K562 (cell line): ENCODE results near the gene DACT1. TPM values are rescaled to one million over a fixed set of nuclear protein-coding genes. Genes with fewer than 3 reads are reported as not detected.

Source experiments
- ATAC-seq: fragments of 200-7000 bp; cut with Tn5 transposase; 3 replicates; pipeline ENCODE4 v1.9.1; 2020; ENCODE audit warnings: moderate library complexity
- BruUV-seq: library from RNA; stranded (reverse); fragments of 400-500 nt; replicated peaks from 2 replicates; lab custom pipeline; 2021; lab: Mats Ljungman, UMichigan
- CTCF ChIA-PET: fragments of 300-600 bp; formaldehyde crosslinking; extraction: SDS; loops from one replicate; lab custom pipeline; 2021; ENCODE audit warnings: low intra/inter-chr PET ratio; lab: Yijun Ruan, JAX
- POLR2A ChIA-PET: fragments of 300-600, 350-650 bp; sonication (Branson Sonifier 250); formaldehyde crosslinking; extraction: SDS; loops from one replicate; lab custom pipeline; 2021; ENCODE audit warnings: antibody characterized with exemption, inconsistent platforms; lab: Yijun Ruan, JAX
- DNase-seq, 4 experiments: peaks; one replicate each; pipeline versions ENCODE4 v3.0.0 to v3.0.0-alpha.2; 2011 to 2018; ENCODE audit warnings: low spot score in 3 of 4, mixed read lengths in 3 of 4; ENCODE audit errors: extremely low read depth in 1 of 4
- FAIRE-seq: peaks from 2 replicates; lab custom pipeline; 2011; peaks lifted over from hg19 to GRCh38; lab: Jason Lieb, UNC
- H2AFZ ChIP-seq: 2 replicates; pipeline ENCODE4 v1.6.0; 2011; ENCODE audit warnings: low read depth, low read length, control low read depth, inconsistent platforms
- H3K27ac ChIP-seq: fragments of 200-600 bp; 3 replicates; pipeline ENCODE4 v1.8.0; 2011; ENCODE audit warnings: low read depth, mild to moderate bottlenecking, control low read depth, inconsistent platforms, low read length, moderate library complexity, mixed read lengths; ENCODE audit errors: extremely low read depth
- H3K27me3 ChIP-seq, 2 experiments: fragments of 300-600 bp in 1 of 2; 2 replicates in 1 of 2; 3 replicates in 1 of 2; pipeline versions ENCODE4 v1.6.0 to v1.8.0; 2011; ENCODE audit warnings: inconsistent platforms in 2 of 2, low read length in 2 of 2, mild to moderate bottlenecking in 1 of 2, mixed read lengths in 1 of 2, moderate library complexity in 1 of 2; ENCODE audit not compliant: control insufficient read depth in 2 of 2, insufficient read depth in 2 of 2
- H3K36me3 ChIP-seq: fragments of 300-600 bp; 3 replicates; pipeline ENCODE4 v1.8.0; 2011; ENCODE audit warnings: mild to moderate bottlenecking, low read length, inconsistent platforms; ENCODE audit not compliant: control insufficient read depth, insufficient read depth
- H3K4me1 ChIP-seq, 2 experiments: fragments of 200-600 bp in 1 of 2; replicated peaks in 1 of 2; 2 replicates in 1 of 2; 3 replicates in 1 of 2; pipeline versions ENCODE4 v1.5.1 to v1.8.0; 2011; ENCODE audit warnings: inconsistent platforms in 2 of 2, low read length in 2 of 2, mild to moderate bottlenecking in 1 of 2, mixed read lengths in 1 of 2, moderate library complexity in 1 of 2; ENCODE audit not compliant: control insufficient read depth in 2 of 2, insufficient read depth in 2 of 2
- H3K4me2 ChIP-seq: 2 replicates; pipeline ENCODE4 v1.6.1; 2011; ENCODE audit warnings: low read length, control low read depth, inconsistent platforms, mixed read lengths; ENCODE audit not compliant: insufficient read depth
- H3K4me3 ChIP-seq: fragments of 200-600 bp; sonication (generic), shearing (Covaris generic); 2 replicates; pipeline ENCODE4 v1.5.1; 2016; ENCODE audit warnings: control low read depth, inconsistent platforms
- H3K79me2 ChIP-seq: fragments of 200-600 bp; 3 replicates; pipeline ENCODE4 v1.8.0; 2011; ENCODE audit warnings: low read length, inconsistent platforms; ENCODE audit not compliant: control insufficient read depth, insufficient read depth
- H3K9ac ChIP-seq, 2 experiments: 2 replicates each; pipeline versions ENCODE4 v1.6.0 to v1.6.1; 2011; ENCODE audit warnings: low read depth in 2 of 2, low read length in 2 of 2, control low read depth in 1 of 2, inconsistent platforms in 1 of 2, mild to moderate bottlenecking in 1 of 2, mixed read lengths in 1 of 2; ENCODE audit not compliant: insufficient read depth in 1 of 2
- H3K9me1 ChIP-seq: one replicate; pipeline ENCODE4 v1.6.0; 2011; ENCODE audit warnings: inconsistent platforms, mild to moderate bottlenecking, low read length, moderate library complexity; ENCODE audit not compliant: control insufficient read depth, insufficient read depth
- H3K9me3 ChIP-seq: replicated peaks from 2 replicates; pipeline ENCODE4 v1.5.1; 2011; ENCODE audit warnings: low read depth, low read length, inconsistent platforms; ENCODE audit not compliant: control insufficient read depth, insufficient read depth
- H4K20me1 ChIP-seq: replicated peaks from 2 replicates; pipeline ENCODE4 v1.6.1; 2011; ENCODE audit warnings: low read length, inconsistent platforms, mixed read lengths; ENCODE audit not compliant: control insufficient read depth, insufficient read depth
- DLX4 ChIP-seq: fragments of 250-450 bp; sonication (Bioruptor Pico); IDR thresholded peaks from 2 replicates; pipeline ENCODE4 v1.6.1; 2021; ENCODE audit warnings: mild to moderate bottlenecking
- ELK1 ChIP-seq: sonication (generic); formaldehyde crosslinking; IDR thresholded peaks from 2 replicates; pipeline ENCODE4 v1.8.1; 2022; ENCODE audit warnings: missing genetic modification reagents
- JUND ChIP-seq, 2 experiments: IDR thresholded peaks; 2 replicates in 1 of 2; 3 replicates in 1 of 2; pipeline ENCODE4 v1.6.1; 2011; ENCODE audit warnings: borderline replicate concordance in 2 of 2, low read depth in 2 of 2, low read length in 2 of 2, improper control_type of control experiment in 1 of 2, missing biosample characterization in 1 of 2, missing genetic modification characterization in 1 of 2, missing genetic modification reagents in 1 of 2
- MEF2D ChIP-seq: conservative IDR thresholded peaks from 2 replicates; pipeline ENCODE4 v1.6.1; 2016; ENCODE audit warnings: low read depth, missing genetic modification characterization, missing compliant biosample characterization
- TAF1 ChIP-seq: IDR thresholded peaks from 2 replicates; pipeline ENCODE4 v1.6.1; 2011; ENCODE audit warnings: mild to moderate bottlenecking, low read length, moderate library complexity; ENCODE audit not compliant: insufficient read depth, control insufficient read depth, severe bottlenecking; ENCODE audit errors: extremely low read depth
- ZNF24 ChIP-seq: fragments of 450-650 bp; IDR thresholded peaks from 2 replicates; pipeline ENCODE4 v1.6.1; 2016
- ZNF518B ChIP-seq: fragments of 250-450 bp; sonication (Bioruptor Pico); IDR thresholded peaks from 2 replicates; pipeline ENCODE4 v1.5.0; 2021; ENCODE audit warnings: mild to moderate bottlenecking, moderate library complexity
- WGBS: fragments of 100-300 bp; shearing (Covaris generic); methylation state at CpG from one replicate; pipeline ENCODE4 v1.1.6; 2016; ENCODE audit warnings: low coverage, mixed read lengths; ENCODE audit not compliant: insufficient coverage; ENCODE audit errors: missing lambda C conversion rate; 5-methylcytosine and 5-hydroxymethylcytosine counted together
- in situ Hi-C: fragments of 300-500 bp; cut with MboI; formaldehyde crosslinking; loops from 4 replicates; pipeline ENCODE4 v1.15.0; 2018; ENCODE audit warnings: inconsistent platforms, mixed read lengths
- intact Hi-C: fragments of 100-400 bp; cut with micrococcal nuclease; formaldehyde crosslinking; loops from 2 replicates; pipeline ENCODE4 v1.14.2; 2022
- polyA plus RNA-seq, 8 experiments: library from polyadenylated mRNA; depleted of rRNA in 4 of 8; stranded (reverse) in 5 of 8; unstranded in 3 of 8; fragments of >200 nt; fragmentation: Nextera tagmentation in 2 of 8; fragmentation: Illumina TruSeq in 1 of 8; extraction: Ambion mirVana in 2 of 8; extraction: Trizol in 1 of 8; gene quantifications; 2 replicates each; pipeline versions ENCODE4 v1.2.1 to v1.2.3, GENCODE V29; 2011 to 2014; ENCODE audit warnings: inconsistent platforms in 1 of 8, missing spikeins in 1 of 8
- total RNA-seq, 7 experiments: library from RNA; depleted of rRNA in 6 of 7; stranded (reverse); fragments of >200 nt in 6 of 7; fragmentation: Illumina TruSeq in 2 of 7; extraction: Trizol in 2 of 7; gene quantifications; 2 replicates each; pipeline versions ENCODE4 v1.2.1 to v1.2.3, GENCODE V29; 2011 to 2021; ENCODE audit warnings: low replicate concordance in 1 of 7

The DACT1 gene
- total and polyA plus RNA-seq, 9 of the 15 experiments (the other 6 are each of a cell fraction or from before 2014, with no cell fraction given), result 0.07 to 0.30 (median 0.13) TPM

DNA sequence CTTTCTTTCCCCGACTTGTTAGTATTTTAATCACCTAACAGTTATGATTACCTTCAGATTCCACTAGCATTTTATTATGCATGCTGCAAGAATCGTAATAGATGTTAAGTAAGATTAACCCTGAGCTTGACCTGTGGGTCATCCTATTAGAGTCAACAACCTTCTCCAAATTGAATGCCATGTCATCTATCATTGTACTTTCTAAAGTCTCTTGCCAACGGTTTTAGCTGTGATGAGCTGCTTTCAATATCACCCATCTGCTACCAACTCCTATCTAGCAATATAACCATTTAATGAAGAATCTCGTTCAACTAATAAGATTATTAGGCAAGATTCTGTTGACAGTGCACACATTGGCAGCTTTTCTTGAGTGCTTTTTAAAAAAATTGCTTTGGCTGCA is 33.7 kb downstream of the DACT1 start:
- BruUV-seq, result no TSS peak
- DNase-seq (no peak), FAIRE-seq (no peak), ATAC-seq (no peak)
- ChIA-PET POLR2A (no interaction called here), CTCF (no interaction called here)
- in situ Hi-C loops, result no loop called here
- no peak overlapping the region for H3K4me2 ChIP-seq
- no peaks in the 10 kb centered on the region for H3K9me1 ChIP-seq
- no peaks in the 10 kb centered on the region for H4K20me1 ChIP-seq
- H3K27ac ChIP-seq, result no peak overlapping the region
- H3K36me3 ChIP-seq, result no peaks in the 10 kb centered on the region
- H3K79me2 ChIP-seq, result no peaks in the 10 kb centered on the region
- H3K4me1 ChIP-seq, result no peaks in the 10 kb centered on the region
- intact Hi-C loops, result no loop called here
- H2AFZ ChIP-seq, result no peak overlapping the region
- H3K9ac ChIP-seq, result no peak overlapping the region
- H3K27me3 ChIP-seq, result peaks cover 0 to 6% of the 10 kb centered on the region in 2 experiments; a peak in 1 of 5 replicates
- no peaks in the 10 kb centered on the region for H3K9me3 ChIP-seq
- no peak overlapping the region for H3K4me3 ChIP-seq
- WGBS, result 0% methylated on average over 4 of the region's 4 CpGs
- no peak for TF ChIP-seq ZNF518B (CRISPR knock-in tag)
- TF ChIP-seq, all 486 proteins: peak for 0

DNA sequence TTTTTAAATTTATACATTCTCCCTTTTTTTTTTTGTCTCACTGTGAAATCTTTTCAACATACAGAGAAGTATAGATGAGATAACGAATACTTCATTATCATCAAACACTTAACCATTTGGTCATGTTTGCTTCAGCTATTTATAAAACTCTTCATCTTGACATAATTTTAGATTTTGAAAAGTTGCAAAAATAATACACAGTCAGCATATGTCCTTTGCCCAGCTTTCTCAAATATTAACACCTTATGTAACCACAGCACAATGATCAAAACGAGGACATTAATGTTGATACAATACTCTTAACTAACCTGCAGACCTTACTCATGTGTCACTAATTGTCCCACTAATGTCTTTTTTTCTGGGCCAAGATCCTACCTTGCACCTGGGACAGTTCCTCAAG is 36.0 kb downstream of the DACT1 start:
- POLR2A ChIA-PET, result no interaction called here
- ATAC-seq, result no peak
- WGBS, result 0% methylated on average over 2 of the region's 2 CpGs
- TF ChIP-seq MEF2D (tag) (no peak), ELK1 (no peak), ZNF24 (no peak), TAF1 (no peak), JUND (IDR thresholded peaks at IDR 0.05; ENCODE audit: borderline replicate concordance, low read depth, low read length) (no peak), JUND (tag; IDR thresholded peaks at IDR 0.05; ENCODE audit: borderline replicate concordance, low read depth, low read length) (no peak), DLX4 (CRISPR knock-in tag) (no peak)

More for the DNA sequence above, 36.0 kb downstream of the DACT1 start:
- in situ Hi-C loops (no loop called here), intact Hi-C loops (no loop called here)
- no peaks in the 10 kb centered on the region for H3K4me1 ChIP-seq
- H3K27ac ChIP-seq, result no peak overlapping the region
- H4K20me1 ChIP-seq, result no peaks in the 10 kb centered on the region
- no TSS peak for BruUV-seq
- peaks cover 0 to 9% of the 10 kb centered on the region in 2 experiments; a peak in 2 of 5 replicates for H3K27me3 ChIP-seq
- no peak overlapping the region for H3K4me2 ChIP-seq
- no peak overlapping the region for H3K9ac ChIP-seq
- CTCF ChIA-PET, result no interaction called here
- no peaks in the 10 kb centered on the region for H3K9me3 ChIP-seq
- no peaks in the 10 kb centered on the region for H3K9me1 ChIP-seq
- FAIRE-seq, result no peak
- no peaks in the 10 kb centered on the region for H3K36me3 ChIP-seq
- H2AFZ ChIP-seq, result no peak overlapping the region
- DNase-seq, result no peak
- no peak overlapping the region for H3K4me3 ChIP-seq
- H3K79me2 ChIP-seq, result no peaks in the 10 kb centered on the region
